ENCODE data around the gene ZFAND2B.

The ZFAND2B gene, protein sequence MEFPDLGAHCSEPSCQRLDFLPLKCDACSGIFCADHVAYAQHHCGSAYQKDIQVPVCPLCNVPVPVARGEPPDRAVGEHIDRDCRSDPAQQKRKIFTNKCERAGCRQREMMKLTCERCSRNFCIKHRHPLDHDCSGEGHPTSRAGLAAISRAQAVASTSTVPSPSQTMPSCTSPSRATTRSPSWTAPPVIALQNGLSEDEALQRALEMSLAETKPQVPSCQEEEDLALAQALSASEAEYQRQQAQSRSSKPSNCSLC

DNA sequence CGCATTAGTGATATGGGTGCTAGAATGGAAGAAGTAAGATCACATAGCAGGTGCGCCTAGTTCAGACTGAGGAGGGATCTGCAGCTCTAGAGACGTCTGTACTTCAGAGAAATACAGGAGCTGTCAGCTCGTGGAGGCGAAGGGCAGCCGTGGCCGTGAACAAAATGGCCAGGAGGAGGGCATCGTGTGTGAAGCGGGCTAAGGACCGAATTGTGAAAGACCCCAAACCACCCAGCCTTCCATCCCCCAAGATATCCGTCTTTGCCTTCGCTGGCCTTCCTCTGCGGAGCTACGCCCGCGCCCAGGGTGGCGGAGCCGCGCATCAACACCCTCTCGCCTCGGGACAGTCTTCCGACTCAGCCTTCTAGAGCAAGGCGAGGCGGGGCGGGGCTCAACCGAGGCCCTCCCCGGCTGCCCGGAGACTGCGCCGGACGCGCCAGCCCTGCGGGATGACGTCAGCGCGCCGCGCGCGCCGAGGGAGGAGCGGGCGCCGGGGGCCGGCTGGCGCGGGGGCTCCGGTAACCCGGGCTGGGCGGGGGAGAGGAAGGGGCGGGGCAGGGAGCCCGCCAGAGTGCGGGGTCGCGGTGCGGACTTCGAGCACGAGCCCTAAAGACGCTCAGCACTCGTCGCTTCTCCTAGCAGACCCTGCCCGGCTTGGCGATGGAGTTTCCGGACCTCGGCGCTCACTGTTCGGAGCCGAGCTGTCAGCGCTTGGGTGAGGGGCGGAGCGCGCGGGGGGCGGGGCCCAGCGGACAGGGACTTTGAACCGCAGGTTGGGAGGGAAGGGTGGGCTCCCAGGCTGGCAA is at the start of gene ZFAND2B:
Gene ZFAND2B, plus strand, starts transcription at position 455 of the 806 bp plus-strand sequence. Its CDS starts 206 bp downstream, at position 661.
- DNase-seq: peak; percentile 85 to 89

DNA sequence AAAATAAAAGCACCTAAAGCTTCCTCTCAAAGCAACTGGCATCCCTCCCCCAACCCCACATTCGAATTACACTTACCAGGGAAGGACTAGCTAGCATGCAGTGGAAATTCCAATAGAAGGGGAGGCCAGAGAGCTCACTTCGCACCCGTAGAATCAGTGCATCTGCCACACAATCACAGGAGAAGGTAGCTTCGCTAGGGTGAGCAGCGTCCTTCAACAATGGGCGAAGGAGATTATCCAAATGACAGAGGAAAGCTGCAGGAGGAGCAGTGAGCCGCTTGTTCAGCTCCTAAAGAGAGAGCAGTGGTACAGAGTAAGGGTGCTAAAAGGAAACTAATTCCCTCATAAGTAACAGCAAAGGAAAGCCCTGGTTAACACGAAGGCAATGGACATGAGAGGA is 49.2 kb upstream of the ZFAND2B start:
- DNase-seq: no peak

DNA sequence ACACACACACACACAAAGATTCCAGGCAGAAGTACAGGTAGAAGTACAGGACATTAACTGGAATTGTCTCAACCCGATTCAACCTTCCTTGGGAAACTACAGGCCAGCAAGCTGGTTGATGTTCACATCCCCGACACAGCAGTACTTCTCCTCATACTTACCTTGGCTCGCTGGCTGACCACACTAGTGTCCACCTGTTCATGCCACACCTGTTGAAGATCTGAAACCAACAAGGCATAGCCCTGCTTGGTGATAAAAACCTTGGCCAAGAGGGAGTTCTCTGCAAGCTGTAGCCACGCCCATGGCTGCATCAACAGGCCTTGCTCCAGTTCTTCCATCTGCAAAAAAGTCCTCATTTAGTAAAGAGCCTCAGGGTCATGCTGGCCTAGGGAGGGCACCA is 48.6 kb upstream of the ZFAND2B start:
- DNase-seq: no peak

DNA sequence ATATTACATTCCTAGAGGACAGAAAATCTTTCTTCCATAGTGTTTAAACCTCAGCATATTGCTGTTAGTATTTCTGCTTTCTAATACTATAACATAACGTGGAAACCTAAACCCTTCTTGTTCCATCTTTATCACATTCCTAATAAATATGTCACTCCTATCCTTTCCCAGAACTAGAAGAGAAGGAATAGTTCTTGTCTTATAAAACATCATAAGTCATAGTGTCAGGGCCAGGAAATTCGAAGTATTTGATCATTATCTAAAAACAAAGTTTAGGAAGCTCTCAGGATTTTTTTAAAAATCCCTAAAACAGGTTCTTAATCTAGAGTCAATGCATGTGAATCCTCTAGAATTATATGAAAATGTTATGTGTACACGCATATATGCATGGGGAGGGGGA is 48.0 kb upstream of the ZFAND2B start:
- no peak for DNase-seq

DNA sequence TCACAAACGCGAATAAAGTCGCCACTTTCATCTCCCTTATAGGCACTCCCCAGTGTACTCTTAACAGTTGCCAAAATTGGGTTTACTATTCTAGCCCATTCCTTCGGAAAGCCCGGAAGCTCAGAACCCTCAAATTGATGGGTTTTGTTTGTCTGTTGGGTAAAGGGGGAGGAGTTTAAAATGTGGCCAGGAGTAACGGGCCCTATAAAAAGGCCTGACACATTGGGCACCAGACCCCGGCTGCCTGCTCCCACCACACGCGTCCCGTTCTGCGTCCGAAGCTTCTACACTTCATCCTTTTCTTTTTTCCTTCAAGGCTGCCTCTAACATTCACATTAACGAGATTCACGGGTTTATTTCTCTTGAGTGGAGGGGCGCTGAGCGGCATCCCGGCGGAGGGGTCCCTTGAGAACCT is 46.8 kb upstream of the ZFAND2B start:
- DNase-seq: no peak

DNA sequence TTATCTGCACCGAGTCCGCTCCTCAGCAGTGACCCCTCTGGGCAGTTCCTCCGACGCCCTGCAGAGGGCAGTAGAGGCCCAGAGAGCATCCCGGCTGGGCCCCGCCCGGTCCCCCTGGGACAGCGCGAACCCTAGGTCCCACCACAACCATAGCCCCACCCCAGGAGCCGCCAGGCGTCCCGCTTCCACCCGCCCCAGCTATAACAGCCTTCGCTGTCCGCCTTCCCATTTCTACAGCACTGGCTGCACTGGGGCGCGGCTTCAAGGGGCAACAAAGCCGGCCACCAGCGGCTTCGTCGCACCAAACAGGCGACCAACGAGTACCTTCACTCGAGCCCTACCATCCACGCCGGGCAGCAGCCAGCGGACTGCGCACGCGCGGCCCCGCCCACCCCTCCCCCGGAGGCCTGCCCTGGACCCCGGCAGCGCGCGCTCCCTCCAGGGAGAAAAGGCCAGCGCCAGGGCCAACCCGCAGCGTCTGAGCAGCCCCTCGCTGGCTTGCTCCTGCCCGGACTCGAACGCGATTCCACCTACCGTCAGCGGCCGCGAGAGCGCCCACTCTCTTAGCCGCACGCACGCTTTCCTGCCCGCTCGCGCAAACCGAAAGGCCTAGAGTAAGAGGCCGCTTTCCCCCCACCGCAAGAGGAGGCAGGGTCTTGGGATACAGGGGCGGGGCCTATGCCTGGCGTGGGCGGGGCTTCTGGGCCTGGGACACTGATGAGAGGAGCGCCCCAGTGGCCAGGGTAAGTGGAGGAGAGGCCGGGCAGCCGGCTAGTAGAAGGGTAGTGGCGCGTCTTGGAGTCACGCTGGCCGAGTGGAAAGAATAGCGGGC is 46.2 kb upstream of the ZFAND2B start, which contains the start of gene NHEJ1:
Gene NHEJ1, minus strand, starts transcription at position 630 of the 832 bp plus-strand sequence. CDS start 2,453 bp downstream, outside the sequence.
- DNase-seq: peak; percentile 85 to 89

DNA sequence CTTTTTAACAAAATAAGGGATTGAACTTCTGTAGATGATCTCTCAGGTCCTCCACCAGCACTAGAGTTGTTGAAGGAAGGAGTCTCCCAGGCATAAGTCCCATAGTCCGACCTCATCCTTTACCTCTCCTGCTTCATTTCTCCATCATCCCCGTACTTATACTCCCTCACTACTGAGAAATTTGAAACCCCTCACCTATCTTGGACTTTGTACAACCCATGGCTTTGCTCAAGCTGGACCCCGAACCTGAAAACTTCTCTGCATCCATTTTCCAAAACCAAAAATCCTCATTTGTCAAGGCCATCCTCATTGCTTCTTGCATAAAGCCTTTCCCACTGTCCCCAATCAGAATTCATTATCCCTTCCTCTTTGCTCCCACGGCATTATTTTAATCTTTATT is 45.5 kb upstream of the ZFAND2B start:
- DNase-seq: no peak

DNA sequence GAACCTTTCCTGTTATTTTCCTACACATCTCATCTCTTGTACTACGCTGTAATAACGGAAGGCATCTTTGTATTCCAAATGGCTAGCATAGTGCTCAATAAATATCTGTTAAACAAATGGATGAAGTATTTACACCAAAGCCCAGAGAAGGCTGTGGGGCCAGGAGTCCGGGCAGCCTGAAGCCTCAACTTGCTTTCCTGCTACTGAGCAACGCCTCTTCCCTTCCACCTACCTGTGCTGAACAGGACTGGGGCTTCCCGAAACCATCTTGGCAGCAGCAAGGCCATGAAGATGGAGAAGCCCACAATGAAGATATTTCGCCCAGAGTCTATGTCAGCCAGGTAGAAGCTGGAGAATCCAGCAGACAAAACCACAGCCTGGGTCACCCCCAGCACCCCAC is 43.4 kb upstream of the ZFAND2B start:
- DNase-seq: no peak

DNA sequence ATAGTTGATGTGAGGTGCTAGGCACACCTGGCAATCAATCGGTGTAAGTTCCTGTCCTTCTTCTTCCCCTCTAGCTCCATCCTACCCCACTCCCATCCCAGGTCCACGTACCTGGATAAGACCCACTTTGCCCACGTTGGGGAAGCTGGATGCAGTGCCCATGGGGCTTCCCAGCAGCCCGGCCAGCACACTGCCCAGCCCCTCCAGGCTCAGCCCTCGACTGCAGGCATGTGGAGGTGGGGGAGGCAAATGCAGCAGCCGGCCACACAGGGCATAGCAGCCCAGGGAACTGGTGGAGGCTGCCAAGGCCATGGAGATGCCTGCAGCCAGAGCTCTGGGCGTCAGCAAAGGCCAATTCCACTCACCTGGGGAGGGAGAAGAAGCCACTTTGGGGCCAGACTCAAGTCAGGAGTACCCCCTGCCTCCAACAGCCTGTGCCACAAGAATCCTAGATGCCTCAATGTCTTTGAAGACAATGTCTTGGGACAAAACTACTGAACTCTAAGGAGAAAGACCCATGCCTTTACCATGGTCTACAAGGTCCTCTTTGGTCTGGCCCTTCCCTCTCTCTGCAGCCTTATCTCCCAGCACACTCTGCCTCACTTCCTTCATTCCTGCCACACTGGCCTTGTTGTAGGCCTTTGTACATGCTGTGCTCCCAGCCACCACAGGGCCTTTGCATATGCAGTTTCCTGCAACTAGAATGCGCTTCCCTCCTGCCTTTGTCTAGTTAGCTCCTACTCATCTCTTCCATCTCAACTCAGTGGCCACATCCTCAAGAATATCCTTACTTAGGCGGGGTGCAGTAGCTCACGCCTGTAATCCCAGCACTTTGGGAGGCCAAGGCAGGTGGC is 41.3 kb upstream of the ZFAND2B start:
- DNase-seq: no peak

DNA sequence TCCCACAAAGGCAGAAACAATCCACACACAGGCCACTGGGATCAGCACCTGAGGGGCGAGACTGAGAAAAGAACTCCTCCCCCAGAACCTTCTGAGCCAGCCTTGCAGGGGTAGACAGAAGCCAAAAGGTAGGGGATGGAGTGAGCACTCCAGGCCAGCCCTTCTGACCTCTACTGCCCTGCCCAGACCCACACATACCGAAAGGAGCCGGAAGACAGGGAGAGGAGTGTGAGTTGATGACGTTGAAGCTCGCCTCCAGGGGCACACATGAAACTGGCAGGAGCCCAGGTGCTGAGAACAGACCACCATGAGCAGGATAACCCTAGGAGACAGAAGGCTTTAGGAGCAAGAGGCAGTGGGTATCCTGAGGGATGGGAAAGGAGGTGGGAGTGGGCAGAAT is 38.6 kb upstream of the ZFAND2B start:
- no peak for DNase-seq

DNA sequence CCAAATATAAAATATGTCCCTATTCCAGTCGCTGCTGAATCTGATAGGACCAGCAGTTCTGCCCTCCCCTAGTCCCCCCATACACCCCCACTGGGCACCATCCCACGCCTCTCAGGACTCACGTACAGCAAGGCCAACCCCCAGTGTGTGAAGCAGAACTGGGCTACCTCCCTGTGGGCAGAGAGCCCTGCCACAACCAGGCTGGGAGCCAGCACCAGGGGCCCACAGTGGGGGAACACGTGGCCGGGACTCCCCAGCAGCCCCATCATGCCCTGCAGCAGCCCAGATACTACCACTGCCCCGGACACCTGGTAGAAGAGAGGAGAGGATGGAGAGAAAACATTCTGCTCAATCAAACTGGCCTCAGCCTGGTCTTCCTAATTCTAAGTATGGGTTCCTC is 38.1 kb upstream of the ZFAND2B start:
- no peak for DNase-seq

DNA sequence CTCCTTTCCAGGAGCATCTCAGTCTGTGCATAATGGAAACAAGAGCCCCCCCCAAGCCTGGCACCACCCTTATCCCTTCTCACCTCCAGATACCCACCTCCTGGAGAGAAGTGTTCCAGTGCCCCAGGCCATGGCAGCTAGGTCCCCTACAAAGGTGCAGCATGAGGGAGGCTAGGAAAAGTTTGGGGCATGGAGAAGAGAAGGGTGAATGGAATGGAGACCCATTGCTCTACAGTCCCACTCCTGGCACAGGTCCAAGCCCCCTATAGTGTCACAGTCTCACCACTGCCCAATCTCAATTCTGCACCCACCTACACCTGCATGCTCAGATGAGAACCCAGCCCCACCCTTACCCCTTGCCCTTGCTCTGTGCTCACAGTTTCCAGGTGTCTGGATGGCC is 37.6 kb upstream of the ZFAND2B start:
- no peak for DNase-seq

DNA sequence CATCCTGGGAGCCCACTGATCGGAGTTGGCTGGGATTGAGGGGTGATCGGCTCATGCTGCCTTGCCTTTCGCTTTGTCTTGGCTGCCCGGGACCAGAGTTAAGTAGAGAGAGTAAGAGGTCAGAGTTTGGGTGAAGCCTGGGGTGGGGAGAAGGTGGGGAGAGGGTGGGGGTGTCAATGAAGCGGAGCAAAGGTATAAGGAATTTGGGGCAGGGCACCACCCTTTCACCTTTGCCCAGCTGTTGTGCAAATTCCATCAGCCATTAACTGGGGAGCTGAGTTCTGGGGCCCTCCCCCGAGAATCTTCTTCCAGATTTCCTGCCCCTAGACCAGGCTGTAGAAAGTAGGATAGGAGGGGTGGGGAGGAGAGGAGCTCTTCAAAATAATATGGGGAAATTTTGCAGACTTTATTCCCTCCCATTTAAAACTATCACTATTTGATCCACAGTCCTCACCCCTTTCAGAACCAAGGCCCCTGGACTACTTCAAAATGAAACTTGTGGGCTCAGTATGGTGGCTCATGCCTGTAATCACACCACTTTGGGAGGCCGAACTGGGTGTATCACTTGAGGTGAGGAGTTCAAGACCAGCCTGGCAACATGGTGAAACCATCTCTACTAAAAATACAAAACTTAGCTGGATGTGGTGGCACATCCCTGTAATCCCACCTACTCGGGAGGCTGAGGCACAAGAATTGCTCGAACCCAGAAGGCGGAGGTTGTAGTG is 36.5 kb upstream of the ZFAND2B start, which contains the start of gene SLC23A3:
Gene SLC23A3, minus strand, starts transcription at position 100 of the 725 bp plus-strand sequence. Its CDS starts 45 bp downstream, at position 55.
- no peak for DNase-seq

DNA sequence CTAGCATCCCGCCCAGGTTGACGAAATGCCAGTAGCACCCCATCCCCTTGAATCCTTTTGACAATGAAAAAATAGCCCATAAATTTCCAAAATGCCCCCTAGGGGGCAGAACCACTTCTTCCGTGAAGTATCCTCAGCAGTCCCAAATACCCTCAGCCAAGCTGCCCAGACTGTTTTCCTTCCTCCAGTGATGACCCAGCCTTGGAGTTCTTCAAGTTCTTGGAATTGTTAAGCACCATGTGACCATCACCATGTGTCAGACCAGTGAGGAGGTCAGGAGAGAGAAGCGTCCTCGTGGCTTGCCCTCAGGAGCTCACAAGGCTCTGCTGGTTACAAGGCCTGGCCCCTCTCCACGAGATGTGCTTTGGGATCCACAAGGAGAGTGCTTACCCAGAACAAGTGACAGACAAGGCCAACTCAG is 35.3 kb upstream of the ZFAND2B start:
- DNase-seq: peak; percentile 8 to 70

DNA sequence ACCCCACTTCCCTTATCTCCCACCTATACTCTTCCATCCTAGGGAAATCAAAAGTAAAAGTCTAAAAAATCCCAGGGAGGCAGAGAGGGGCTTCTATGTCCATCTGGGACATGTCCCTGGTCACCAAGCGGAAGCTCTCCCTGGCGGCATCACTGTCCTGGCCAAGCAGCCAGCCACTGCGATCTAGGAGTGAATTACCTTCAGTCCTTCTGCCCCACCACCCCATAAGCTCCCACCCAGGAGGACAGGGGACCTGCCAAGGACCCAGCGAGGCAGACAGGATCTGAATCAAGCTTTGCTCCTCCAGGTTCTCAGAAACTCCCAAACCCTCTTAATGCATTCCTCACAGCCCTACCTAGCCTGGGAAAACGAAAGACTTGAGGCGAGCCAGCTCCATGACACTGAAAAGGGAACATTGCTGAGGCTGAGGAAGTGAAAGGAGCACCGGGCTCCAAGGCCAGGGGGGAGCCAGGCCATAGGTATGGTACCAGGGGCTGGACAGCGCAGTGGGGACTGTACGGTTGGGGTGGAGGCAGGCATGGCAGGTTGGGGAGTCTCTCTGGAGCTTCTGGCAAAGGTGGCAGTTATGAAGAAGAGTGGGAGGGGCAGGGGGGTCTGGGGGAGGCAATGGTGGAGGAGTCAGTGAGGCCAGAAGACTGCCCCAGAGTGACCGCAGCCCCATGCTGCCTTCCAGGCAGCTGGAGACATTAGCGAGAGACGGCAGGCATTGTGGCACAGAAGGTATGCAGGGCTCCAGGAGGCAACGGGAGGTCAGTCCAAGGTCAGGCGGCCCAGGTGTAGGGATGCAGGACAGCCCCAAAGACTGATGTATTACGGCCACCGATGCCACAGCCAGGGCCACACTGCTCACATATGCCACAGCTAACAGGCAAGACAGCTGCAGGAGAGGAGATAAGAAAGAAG is 34.1 kb upstream of the ZFAND2B start:
- no peak for DNase-seq

DNA sequence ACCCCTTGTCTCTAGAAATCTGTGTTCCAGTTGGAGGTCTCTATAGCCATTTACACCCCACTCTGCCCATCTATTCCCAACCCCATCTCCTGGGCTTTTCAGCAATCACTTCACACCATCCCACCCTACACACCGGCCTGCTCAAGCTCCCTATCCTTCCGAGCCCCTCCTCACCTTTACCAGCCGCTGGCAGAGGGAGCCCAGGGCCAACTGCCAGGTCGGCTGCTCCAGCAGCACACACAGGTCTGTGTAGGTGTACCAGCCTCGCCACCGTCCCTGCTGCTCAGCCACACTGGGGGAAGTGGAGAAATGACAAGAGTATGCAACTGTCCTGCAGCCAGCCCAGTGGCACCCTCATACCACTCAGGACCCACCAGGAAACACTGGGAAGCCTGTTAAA is 33.4 kb upstream of the ZFAND2B start:
- no peak for DNase-seq

DNA sequence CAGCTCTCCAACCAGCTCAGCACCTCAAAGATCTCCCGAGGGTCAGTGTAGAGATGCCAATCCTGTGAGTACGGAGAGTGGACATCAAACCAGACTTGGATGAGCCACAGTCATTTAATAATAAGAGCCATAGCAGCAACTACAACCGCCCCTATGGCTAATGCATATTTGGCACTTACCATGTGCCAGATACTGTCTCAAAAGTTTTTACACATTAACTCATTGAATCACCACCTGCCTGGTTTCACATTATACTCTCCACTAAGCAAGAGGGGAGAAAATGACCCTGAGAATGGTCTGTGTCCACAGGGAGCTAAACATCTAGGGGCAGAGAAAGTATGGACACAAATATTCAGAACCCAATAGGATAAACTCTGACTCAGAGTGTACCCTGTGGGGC is 32.4 kb upstream of the ZFAND2B start:
- DNase-seq: no peak

DNA sequence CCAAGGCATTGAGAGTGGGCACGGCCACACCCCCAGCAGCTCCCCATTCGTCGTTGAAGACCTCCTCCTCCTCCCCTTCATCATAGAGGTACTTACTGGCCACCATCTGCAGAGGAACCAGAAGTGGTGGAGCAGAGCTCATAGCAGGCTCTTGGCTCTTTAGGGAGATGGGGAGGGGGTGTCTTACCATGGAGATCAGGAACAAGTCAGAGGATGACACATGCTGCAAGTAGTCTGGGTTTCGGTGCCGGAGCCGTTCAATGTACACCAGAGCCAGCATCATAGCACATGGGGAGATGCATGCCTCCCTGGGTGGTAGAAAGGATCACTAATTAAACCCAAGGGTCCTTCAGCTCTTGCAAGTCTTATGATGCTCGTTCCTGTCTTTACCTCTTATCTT is 31.8 kb upstream of the ZFAND2B start:
- DNase-seq: no peak

DNA sequence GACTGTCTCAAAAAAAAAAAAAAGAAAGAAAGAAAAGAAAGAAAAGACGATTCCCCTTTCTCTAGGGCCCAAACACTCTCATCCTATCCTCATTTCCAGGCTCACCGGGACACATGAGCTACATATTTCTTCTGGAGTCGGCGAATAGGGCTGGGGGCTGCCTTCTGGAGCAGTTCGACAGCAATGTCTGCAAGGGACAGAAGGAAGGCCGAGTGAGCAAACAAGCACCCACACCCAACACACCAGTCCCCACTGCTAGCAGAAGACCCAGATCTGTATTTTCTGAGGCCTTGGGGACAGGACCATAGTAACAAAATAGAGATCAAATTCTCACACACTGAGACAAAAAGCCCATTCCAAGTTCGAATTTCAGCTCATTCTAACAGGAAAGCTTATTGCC is 31.1 kb upstream of the ZFAND2B start:
- no peak for DNase-seq
